ENCODE results near the gene RGL1.
A peak's percentile ranks its signal among the peaks of the same experiment; 100 is the strongest.

The RGL1 gene

GRCh38 chr1:183791319-183791718 is 13.6 kb upstream of the RGL1 start:
- Histone ChIP-seq H3K4me1 (ENCODE audit: control insufficient read depth, low read depth, low read length) (peaks cover 8% of the 10 kb centered on the region), H3K27ac (ENCODE audit: low read length) (no peak overlapping the region), H3K9me3 (ENCODE audit: control insufficient read depth, low read depth, low read length) (no peaks in the 10 kb centered on the region), H3K4me3 (ENCODE audit: low read length) (no peak overlapping the region), H3K27me3 (ENCODE audit: control insufficient read depth, insufficient read depth, low read length) (no peaks in the 10 kb centered on the region), H3K9ac (ENCODE audit: low read length) (no peak overlapping the region), H3K36me3 (ENCODE audit: control insufficient read depth, low read depth, low read length) (no peaks in the 10 kb centered on the region)

GRCh38 chr1:183792300-183792699 is 12.6 kb upstream of the RGL1 start:
- no peak overlapping the region for H3K27ac ChIP-seq (ENCODE audit: low read length)
- H3K9me3 ChIP-seq (ENCODE audit: control insufficient read depth, low read depth, low read length) = no peaks in the 10 kb centered on the region

GRCh38 chr1:183794088-183794487 is 10.8 kb upstream of the RGL1 start:
- Histone ChIP-seq H3K9me3 (ENCODE audit: control insufficient read depth, low read depth, low read length) (no peaks in the 10 kb centered on the region), H3K36me3 (ENCODE audit: control insufficient read depth, low read depth, low read length) (no peaks in the 10 kb centered on the region), H3K4me1 (ENCODE audit: control insufficient read depth, low read depth, low read length) (no peaks in the 10 kb centered on the region), H3K27ac (ENCODE audit: low read length) (no peak overlapping the region), H3K4me3 (ENCODE audit: low read length) (no peak overlapping the region), H3K9ac (ENCODE audit: low read length) (no peak overlapping the region), H3K27me3 (ENCODE audit: control insufficient read depth, insufficient read depth, low read length) (no peaks in the 10 kb centered on the region)

More at GRCh38 chr1:183792300-183792699, 12.6 kb upstream of the RGL1 start:
- peaks cover 7% of the 10 kb centered on the region for H3K4me1 ChIP-seq (ENCODE audit: control insufficient read depth, low read depth, low read length)
- no peak overlapping the region for H3K9ac ChIP-seq (ENCODE audit: low read length)
- H3K27me3 ChIP-seq (ENCODE audit: control insufficient read depth, insufficient read depth, low read length) = no peaks in the 10 kb centered on the region
- no peaks in the 10 kb centered on the region for H3K36me3 ChIP-seq (ENCODE audit: control insufficient read depth, low read depth, low read length)
- no peak overlapping the region for H3K4me3 ChIP-seq (ENCODE audit: low read length)

- Histone ChIP-seq H3K9ac (ENCODE audit: low read length) (no peak overlapping the region), H3K27me3 (ENCODE audit: control insufficient read depth, insufficient read depth, low read length) (peaks cover 13% of the 10 kb centered on the region), H3K4me3 (ENCODE audit: low read length) (no peak overlapping the region), H3K36me3 (ENCODE audit: control insufficient read depth, low read depth, low read length) (no peaks in the 10 kb centered on the region), H3K27ac (ENCODE audit: low read length) (no peak overlapping the region), H3K4me1 (ENCODE audit: control insufficient read depth, low read depth, low read length) (peaks cover 4% of the 10 kb centered on the region), H3K9me3 (ENCODE audit: control insufficient read depth, low read depth, low read length) (no peaks in the 10 kb centered on the region)
These were observed 4.5 kb upstream of the RGL1 start for GRCh38 chr1:183800449-183800848.

GRCh38 chr1:183801649-183802048 is 3.3 kb upstream of the RGL1 start:
- H3K27ac ChIP-seq (ENCODE audit: low read length) = no peak overlapping the region
- peaks cover 13% of the 10 kb centered on the region for H3K4me1 ChIP-seq (ENCODE audit: control insufficient read depth, low read depth, low read length)
- H3K4me3 ChIP-seq (ENCODE audit: low read length) = no peak overlapping the region
- H3K36me3 ChIP-seq (ENCODE audit: control insufficient read depth, low read depth, low read length) = no peaks in the 10 kb centered on the region
- H3K9ac ChIP-seq (ENCODE audit: low read length) = no peak overlapping the region
- H3K9me3 ChIP-seq (ENCODE audit: control insufficient read depth, low read depth, low read length) = no peaks in the 10 kb centered on the region
- H3K27me3 ChIP-seq (ENCODE audit: control insufficient read depth, insufficient read depth, low read length) = peaks cover 25% of the 10 kb centered on the region

GRCh38 chr1:183804387-183804786 is 533 bp upstream of the RGL1 start:
- Histone ChIP-seq H3K9ac (ENCODE audit: low read length) (peak overlapping the region; percentile 81), H3K27ac (ENCODE audit: low read length) (no peak overlapping the region), H3K9me3 (ENCODE audit: control insufficient read depth, low read depth, low read length) (no peaks in the 10 kb centered on the region), H3K4me1 (ENCODE audit: control insufficient read depth, low read depth, low read length) (peaks cover 17% of the 10 kb centered on the region), H3K27me3 (ENCODE audit: control insufficient read depth, insufficient read depth, low read length) (peaks cover 32% of the 10 kb centered on the region), H3K4me3 (ENCODE audit: low read length) (peak overlapping the region; percentile 93), H3K36me3 (ENCODE audit: control insufficient read depth, low read depth, low read length) (no peaks in the 10 kb centered on the region)

GRCh38 chr1:183806125-183806524 is 1.2 kb downstream of the RGL1 start:
- Histone ChIP-seq H3K9me3 (ENCODE audit: control insufficient read depth, low read depth, low read length) (no peaks in the 10 kb centered on the region), H3K27ac (ENCODE audit: low read length) (no peak overlapping the region), H3K27me3 (ENCODE audit: control insufficient read depth, insufficient read depth, low read length) (peaks cover 32% of the 10 kb centered on the region), H3K36me3 (ENCODE audit: control insufficient read depth, low read depth, low read length) (no peaks in the 10 kb centered on the region), H3K4me1 (ENCODE audit: control insufficient read depth, low read depth, low read length) (peaks cover 17% of the 10 kb centered on the region), H3K4me3 (ENCODE audit: low read length) (peak overlapping the region; percentile 36), H3K9ac (ENCODE audit: low read length) (no peak overlapping the region)

GRCh38 chr1:183806675-183807074 is 1.8 kb downstream of the RGL1 start:
- Histone ChIP-seq H3K27me3 (ENCODE audit: control insufficient read depth, insufficient read depth, low read length) (peaks cover 32% of the 10 kb centered on the region), H3K4me3 (ENCODE audit: low read length) (peak overlapping the region; percentile 36)

GRCh38 chr1:183807549-183808168 is 2.7 kb downstream of the RGL1 start:
- Histone ChIP-seq H3K36me3 (ENCODE audit: control insufficient read depth, low read depth, low read length) (no peaks in the 10 kb centered on the region), H3K27me3 (ENCODE audit: control insufficient read depth, insufficient read depth, low read length) (peaks cover 32% of the 10 kb centered on the region), H3K4me3 (ENCODE audit: low read length) (no peak overlapping the region), H3K27ac (ENCODE audit: low read length) (no peak overlapping the region), H3K4me1 (ENCODE audit: control insufficient read depth, low read depth, low read length) (peaks cover 22% of the 10 kb centered on the region), H3K9me3 (ENCODE audit: control insufficient read depth, low read depth, low read length) (no peaks in the 10 kb centered on the region), H3K9ac (ENCODE audit: low read length) (no peak overlapping the region)

More at GRCh38 chr1:183806675-183807074, 1.8 kb downstream of the RGL1 start:
- Histone ChIP-seq H3K9me3 (ENCODE audit: control insufficient read depth, low read depth, low read length) (no peaks in the 10 kb centered on the region), H3K4me1 (ENCODE audit: control insufficient read depth, low read depth, low read length) (peaks cover 17% of the 10 kb centered on the region), H3K36me3 (ENCODE audit: control insufficient read depth, low read depth, low read length) (no peaks in the 10 kb centered on the region), H3K27ac (ENCODE audit: low read length) (no peak overlapping the region), H3K9ac (ENCODE audit: low read length) (no peak overlapping the region)

GRCh38 chr1:183808296-183809027 is 3.5 kb downstream of the RGL1 start:
- peaks cover 30% of the 10 kb centered on the region for H3K4me1 ChIP-seq (ENCODE audit: control insufficient read depth, low read depth, low read length)
- H3K27ac ChIP-seq (ENCODE audit: low read length) = no peak overlapping the region
- no peak overlapping the region for H3K9ac ChIP-seq (ENCODE audit: low read length)

GRCh38 chr1:183810121-183810520 is 5.2 kb downstream of the RGL1 start:
- no peak overlapping the region for H3K4me3 ChIP-seq (ENCODE audit: low read length)
- H3K27ac ChIP-seq (ENCODE audit: low read length) = no peak overlapping the region

More at GRCh38 chr1:183808296-183809027, 3.5 kb downstream of the RGL1 start:
- Histone ChIP-seq H3K36me3 (ENCODE audit: control insufficient read depth, low read depth, low read length) (no peaks in the 10 kb centered on the region), H3K4me3 (ENCODE audit: low read length) (no peak overlapping the region), H3K27me3 (ENCODE audit: control insufficient read depth, insufficient read depth, low read length) (peaks cover 32% of the 10 kb centered on the region), H3K9me3 (ENCODE audit: control insufficient read depth, low read depth, low read length) (no peaks in the 10 kb centered on the region)

More at GRCh38 chr1:183810121-183810520, 5.2 kb downstream of the RGL1 start:
- no peaks in the 10 kb centered on the region for H3K9me3 ChIP-seq (ENCODE audit: control insufficient read depth, low read depth, low read length)
- H3K9ac ChIP-seq (ENCODE audit: low read length) = no peak overlapping the region
- H3K4me1 ChIP-seq (ENCODE audit: control insufficient read depth, low read depth, low read length) = peaks cover 29% of the 10 kb centered on the region
- peaks cover 23% of the 10 kb centered on the region for H3K27me3 ChIP-seq (ENCODE audit: control insufficient read depth, insufficient read depth, low read length)
- no peaks in the 10 kb centered on the region for H3K36me3 ChIP-seq (ENCODE audit: control insufficient read depth, low read depth, low read length)

All from iPS-18a (cell line).